OCI-LY7 (cell line): Measurements from ENCODE around the gene PCP4L1. TPM values are rescaled to one million over a fixed set of nuclear protein-coding genes. Genes with fewer than 3 reads are reported as not detected.

Source experiments
- BruUV-seq: library from RNA; stranded (reverse); fragments of 400-500 nt; replicated peaks from 2 replicates; lab custom pipeline; 2021; lab: Mats Ljungman, UMichigan
- CTCF ChIA-PET: fragments of 300-600 bp; sonication (Branson Sonifier 250); formaldehyde crosslinking; loops from one replicate; lab custom pipeline; 2022; ENCODE audit warnings: antibody characterized with exemption; ENCODE audit not compliant: unreplicated experiment; lab: Charles Lee
- POLR2A ChIA-PET: fragments of 300-600 bp; sonication (Branson Sonifier 250); formaldehyde crosslinking; loops from one replicate; lab custom pipeline; 2022; ENCODE audit warnings: antibody characterized with exemption; lab: Charles Lee
- DNase-seq: peaks from one replicate; pipeline ENCODE4 v3.0.0-alpha.2; 2015; ENCODE audit warnings: low spot score
- H2AFZ ChIP-seq: fragments of 200-600 bp; sonication (generic), shearing (Covaris generic); 2 replicates; pipeline ENCODE4 v1.6.1; 2014; ENCODE audit warnings: mild to moderate bottlenecking, antibody characterized with exemption, low read length, moderate library complexity
- H3K27ac ChIP-seq: fragments of 200-600 bp; sonication (generic); 2 replicates; pipeline ENCODE4 v1.5.1; 2014; ENCODE audit warnings: mixed run types, low read depth, mild to moderate bottlenecking, moderate library complexity, low read length, inconsistent platforms; ENCODE audit not compliant: poor library complexity, severe bottlenecking
- H3K36me3 ChIP-seq: fragments of 200-600 bp; sonication (generic); 2 replicates; pipeline ENCODE4 v1.6.1; 2014; ENCODE audit warnings: mild to moderate bottlenecking, antibody characterized with exemption, low read length, moderate library complexity, mixed read lengths; ENCODE audit not compliant: insufficient read depth
- H3K4me1 ChIP-seq: fragments of 200-600 bp; sonication (generic); 2 replicates; pipeline ENCODE4 v1.5.1; 2014; ENCODE audit warnings: mild to moderate bottlenecking, low read length; ENCODE audit not compliant: insufficient read depth, poor library complexity, severe bottlenecking
- H3K4me2 ChIP-seq: fragments of 200-600 bp; sonication (generic); 2 replicates; pipeline ENCODE4 v1.6.1; 2014; ENCODE audit warnings: mild to moderate bottlenecking, low read length
- H3K4me3 ChIP-seq: fragments of 200-600 bp; sonication (generic); 2 replicates; pipeline ENCODE4 v1.5.1; 2014; ENCODE audit warnings: mild to moderate bottlenecking, low read depth, low read length; ENCODE audit not compliant: poor library complexity, severe bottlenecking
- H3K79me2 ChIP-seq: fragments of 200-600 bp; sonication (generic); 2 replicates; pipeline ENCODE4 v1.6.1; 2016; ENCODE audit warnings: low read depth, mild to moderate bottlenecking, low read length, moderate library complexity, mixed read lengths; ENCODE audit not compliant: insufficient read depth
- H3K9me2 ChIP-seq: fragments of 200-600 bp; sonication (generic); 2 replicates; pipeline ENCODE4 v1.6.1; 2016; ENCODE audit warnings: mild to moderate bottlenecking, low read length, mixed read lengths; ENCODE audit not compliant: insufficient read depth
- H3K9me3 ChIP-seq: fragments of 200-600 bp; sonication (generic); 2 replicates; pipeline ENCODE4 v1.6.1; 2014; ENCODE audit warnings: mild to moderate bottlenecking, mixed run types, low read length, mixed read lengths
- H4K20me1 ChIP-seq: fragments of 200-600 bp; sonication (generic); 2 replicates; pipeline ENCODE4 v1.6.1; 2014; ENCODE audit warnings: mild to moderate bottlenecking, antibody characterized with exemption, low read length, moderate library complexity, mixed read lengths; ENCODE audit not compliant: insufficient read depth
- CTCF ChIP-seq: fragments of 200-600 bp; sonication (generic); conservative IDR thresholded peaks from 2 replicates; pipeline ENCODE4 v1.5.1; 2014; ENCODE audit warnings: mild to moderate bottlenecking, antibody characterized with exemption, low read length, moderate library complexity, mixed read lengths
- EZH2phosphoT487 ChIP-seq: fragments of 200-600 bp; sonication (generic); IDR thresholded peaks from 2 replicates; pipeline ENCODE4 v1.6.1; 2018; ENCODE audit warnings: low read depth, borderline replicate concordance, mild to moderate bottlenecking, mixed run types, antibody characterized with exemption, low read length, moderate library complexity, mixed read lengths
- intact Hi-C: fragments of 100-400 bp; cut with micrococcal nuclease; formaldehyde crosslinking; loops from one replicate; pipeline ENCODE4 v1.10.0; 2022; ENCODE audit not compliant: unreplicated experiment
- microRNA-seq: library from miRNA; unstranded; fragments of <30 nt; microRNA quantifications from one replicate; pipeline ENCODE4 v1.2.0, GENCODE V29; 2022; ENCODE audit warnings: borderline replicate concordance
- total RNA-seq, 2 experiments: library from RNA; depleted of rRNA in 1 of 2; stranded (reverse); fragments of >200 nt in 1 of 2; shearing (Covaris generic) in 1 of 2; gene quantifications; 2 replicates each; pipeline ENCODE4 v1.2.3, GENCODE V29; 2014 to 2022

Gene PCP4L1
- total RNA-seq, 2 experiments from 2014 or later, result not detected

- Histone ChIP-seq H3K4me2 (no peak overlapping the region), H3K9me2 (no peaks in the 10 kb centered on the region), H3K9me3 (no peaks in the 10 kb centered on the region), H2AFZ (no peak overlapping the region), H3K36me3 (peaks cover 90% of the 10 kb centered on the region), H3K4me1 (no peaks in the 10 kb centered on the region), H3K4me3 (no peak overlapping the region), H4K20me1 (no peaks in the 10 kb centered on the region), H3K79me2 (no peaks in the 10 kb centered on the region), H3K27ac (no peak overlapping the region)
- intact Hi-C loops, result no loop called here
- TF ChIP-seq EZH2phosphoT487 (no peak), CTCF (no peak)
- ChIA-PET CTCF (no interaction called here), POLR2A (interaction anchor here (0.6 to 1.0 kb wide), 3 partner anchors 27 to 82 kb away, joined by 3 to 5 read pairs (median 3); no protein-coding TSS in a partner anchor)
- no peak for DNase-seq
- no TSS peak for BruUV-seq
Observed at GRCh38 chr1:161330346-161330745, 71.8 kb downstream of the PCP4L1 start.

GRCh38 chr1:161333166-161333565 lies 74.6 kb downstream of the PCP4L1 start:
- DNase-seq, result no peak
- no peak overlapping the region for H3K4me2 ChIP-seq
- no peaks in the 10 kb centered on the region for H3K79me2 ChIP-seq
- POLR2A ChIA-PET, result interaction anchor here (0.7 kb wide), 1 partner anchor 11 kb away, joined by 4 read pairs; no protein-coding TSS in a partner anchor
- no peaks in the 10 kb centered on the region for H3K9me2 ChIP-seq
- no peaks in the 10 kb centered on the region for H4K20me1 ChIP-seq
- no peak overlapping the region for H3K4me3 ChIP-seq
- H3K4me1 ChIP-seq, result no peaks in the 10 kb centered on the region
- H3K9me3 ChIP-seq, result no peaks in the 10 kb centered on the region
- CTCF ChIA-PET, result no interaction called here
- peaks cover 85% of the 10 kb centered on the region for H3K36me3 ChIP-seq
- intact Hi-C loops, result no loop called here
- TF ChIP-seq CTCF (no peak), EZH2phosphoT487 (no peak)
- no peak overlapping the region for H3K27ac ChIP-seq
- no peak overlapping the region for H2AFZ ChIP-seq
- BruUV-seq, result no TSS peak

Small RNA genes lying within 50 kb of the gene (microRNA-seq; reads per million reads assigned to microRNA genes)
- gene MIR5187, result 3.0 reads per million

Other genes starting within 250 kb of the PCP4L1 start
- gene F11R, start 237.6 kb upstream of the PCP4L1 start, total RNA-seq (2014; rRNA removed; shearing (Covaris generic)), result 11.7 and 13.5 TPM in 2 replicates
- gene F11R, start 237.6 kb upstream of the PCP4L1 start, total RNA-seq (2022), result 16.0 and 25.0 TPM in 2 replicates
- gene TSTD1, start 219.8 kb upstream of the PCP4L1 start, total RNA-seq (2014; rRNA removed; shearing (Covaris generic)), result 164 and 206 TPM in 2 replicates
- gene TSTD1, start 219.8 kb upstream of the PCP4L1 start, total RNA-seq (2022), result 73.4 and 89.2 TPM in 2 replicates
- gene USF1, start 212.8 kb upstream of the PCP4L1 start, total RNA-seq (2014; rRNA removed; shearing (Covaris generic)), result 83.1 and 97.5 TPM in 2 replicates
- gene USF1, start 212.8 kb upstream of the PCP4L1 start, total RNA-seq (2022), result 57.6 and 60.9 TPM in 2 replicates
- gene ARHGAP30, start 188.9 kb upstream of the PCP4L1 start, total RNA-seq (2014; rRNA removed; shearing (Covaris generic)), result 56.2 and 62.9 TPM in 2 replicates
- gene ARHGAP30, start 188.9 kb upstream of the PCP4L1 start, total RNA-seq (2022), result 86.7 and 101 TPM in 2 replicates
- gene NECTIN4, start 169.2 kb upstream of the PCP4L1 start, total RNA-seq (2014; rRNA removed; shearing (Covaris generic)), result not detected in 2 replicates
- gene NECTIN4, start 169.2 kb upstream of the PCP4L1 start, total RNA-seq (2022), result not detected in 2 replicates
- 0.95 and 2.7 TPM in 2 replicates for gene KLHDC9, start 160.4 kb upstream of the PCP4L1 start, total RNA-seq (2014; rRNA removed; shearing (Covaris generic))
- gene KLHDC9, start 160.4 kb upstream of the PCP4L1 start, total RNA-seq (2022), result 1.3 and 3.0 TPM in 2 replicates
- 52.7 and 55.6 TPM in 2 replicates for gene PFDN2, start 140.7 kb upstream of the PCP4L1 start, total RNA-seq (2014; rRNA removed; shearing (Covaris generic))
- gene PFDN2, start 140.7 kb upstream of the PCP4L1 start, total RNA-seq (2022), result 79.5 and 95.3 TPM in 2 replicates
- 30.2 and 42.7 TPM in 2 replicates for gene NIT1, start 140.6 kb upstream of the PCP4L1 start, total RNA-seq (2014; rRNA removed; shearing (Covaris generic))
- 46.5 and 53.1 TPM in 2 replicates for gene NIT1, start 140.6 kb upstream of the PCP4L1 start, total RNA-seq (2022)
- gene DEDD, start 126.1 kb upstream of the PCP4L1 start, total RNA-seq (2014; rRNA removed; shearing (Covaris generic)), result 21.1 and 28.5 TPM in 2 replicates
- 36.9 and 41.9 TPM in 2 replicates for gene DEDD, start 126.1 kb upstream of the PCP4L1 start, total RNA-seq (2022)
- gene UFC1, start 104.8 kb upstream of the PCP4L1 start, total RNA-seq (2014; rRNA removed; shearing (Covaris generic)), result 61.2 and 87.7 TPM in 2 replicates
- 79.4 and 80.9 TPM in 2 replicates for gene UFC1, start 104.8 kb upstream of the PCP4L1 start, total RNA-seq (2022)
- gene USP21, start 99.2 kb upstream of the PCP4L1 start, total RNA-seq (2014; rRNA removed; shearing (Covaris generic)), result 18.4 and 19.6 TPM in 2 replicates
- gene USP21, start 99.2 kb upstream of the PCP4L1 start, total RNA-seq (2022), result 29.5 and 34.0 TPM in 2 replicates
- gene PPOX, start 92.3 kb upstream of the PCP4L1 start, total RNA-seq (2014; rRNA removed; shearing (Covaris generic)), result 40.1 and 42.0 TPM in 2 replicates
- 45.5 and 53.2 TPM in 2 replicates for gene PPOX, start 92.3 kb upstream of the PCP4L1 start, total RNA-seq (2022)
- 36.2 and 39.1 TPM in 2 replicates for gene B4GALT3, start 81.2 kb upstream of the PCP4L1 start, total RNA-seq (2014; rRNA removed; shearing (Covaris generic))
- 41.7 and 49.8 TPM in 2 replicates for gene B4GALT3, start 81.2 kb upstream of the PCP4L1 start, total RNA-seq (2022)
- 0.03 TPM in 2 replicates for gene ADAMTS4, start 59.7 kb upstream of the PCP4L1 start, total RNA-seq (2014; rRNA removed; shearing (Covaris generic))
- 0.07 and 0.15 TPM in 2 replicates for gene ADAMTS4, start 59.7 kb upstream of the PCP4L1 start, total RNA-seq (2022)
- gene NDUFS2, start 56.4 kb upstream of the PCP4L1 start, total RNA-seq (2014; rRNA removed; shearing (Covaris generic)), result 62.9 and 76.4 TPM in 2 replicates
- gene NDUFS2, start 56.4 kb upstream of the PCP4L1 start, total RNA-seq (2022), result 72.1 and 73.4 TPM in 2 replicates
- 3.2 TPM in 1 of 2 replicates, not detected in the other for gene FCER1G, start 43.5 kb upstream of the PCP4L1 start, total RNA-seq (2014; rRNA removed; shearing (Covaris generic))
- gene FCER1G, start 43.5 kb upstream of the PCP4L1 start, total RNA-seq (2022), result 0.88 and 1.2 TPM in 2 replicates
- gene APOA2, start 35.1 kb upstream of the PCP4L1 start, total RNA-seq (2014; rRNA removed; shearing (Covaris generic)), result not detected in 2 replicates
- not detected in 2 replicates for gene APOA2, start 35.1 kb upstream of the PCP4L1 start, total RNA-seq (2022)
- gene TOMM40L, start 32.7 kb upstream of the PCP4L1 start, total RNA-seq (2014; rRNA removed; shearing (Covaris generic)), result 8.3 and 11.0 TPM in 2 replicates
- 16.0 and 20.1 TPM in 2 replicates for gene TOMM40L, start 32.7 kb upstream of the PCP4L1 start, total RNA-seq (2022)
- not detected in 2 replicates for gene NR1I3, start 20.5 kb upstream of the PCP4L1 start, total RNA-seq (2014; rRNA removed; shearing (Covaris generic))
- not detected in 2 replicates for gene NR1I3, start 20.5 kb upstream of the PCP4L1 start, total RNA-seq (2022)
- gene MPZ, start 51.2 kb downstream of the PCP4L1 start, total RNA-seq (2014; rRNA removed; shearing (Covaris generic)), result 4.2 and 4.5 TPM in 2 replicates
- gene MPZ, start 51.2 kb downstream of the PCP4L1 start, total RNA-seq (2022), result 9.0 and 10.8 TPM in 2 replicates
- 17.9 and 20.6 TPM in 2 replicates for gene SDHC, start 55.6 kb downstream of the PCP4L1 start, total RNA-seq (2014; rRNA removed; shearing (Covaris generic))
- 149 and 175 TPM in 2 replicates for gene SDHC, start 55.6 kb downstream of the PCP4L1 start, total RNA-seq (2022)
- not detected in 2 replicates for gene CFAP126, start 109.1 kb downstream of the PCP4L1 start, total RNA-seq (2014; rRNA removed; shearing (Covaris generic))
- gene CFAP126, start 109.1 kb downstream of the PCP4L1 start, total RNA-seq (2022), result not detected in 2 replicates
- gene FCGR2A, start 246.7 kb downstream of the PCP4L1 start, total RNA-seq (2014; rRNA removed; shearing (Covaris generic)), result 1.1 and 1.4 TPM in 2 replicates
- 0.42 and 0.53 TPM in 2 replicates for gene FCGR2A, start 246.7 kb downstream of the PCP4L1 start, total RNA-seq (2022)